GM23338 (cell line): ENCODE measurements around the gene FZD7.

Source experiments
- CREB1 ChIP-seq: fragments of 250-450 bp; sonication (Bioruptor Pico); IDR thresholded peaks from 2 replicates; pipeline ENCODE4 v1.5.0; 2020; ENCODE audit warnings: low read depth, mild to moderate bottlenecking, moderate library complexity
- CTCF ChIP-seq, 2 experiments: fragments of 200-600 bp in 1 of 2; sonication (generic) in 1 of 2; conservative IDR thresholded peaks; 2 replicates each; pipeline versions ENCODE4 v1.5.1 to v1.6.1; 2016 to 2017; ENCODE audit warnings: antibody characterized with exemption in 2 of 2, low read depth in 2 of 2, mild to moderate bottlenecking in 2 of 2, moderate library complexity in 1 of 2
- ETS1 ChIP-seq: IDR thresholded peaks from 2 replicates; pipeline ENCODE4 v1.6.1; 2016; ENCODE audit warnings: antibody characterized with exemption
- EZH2 ChIP-seq: fragments of 200-600 bp; sonication (generic); IDR thresholded peaks from one replicate; pipeline ENCODE4 v1.8.0; 2017; ENCODE audit warnings: antibody characterized with exemption, mild to moderate bottlenecking, low read depth; ENCODE audit not compliant: unreplicated experiment
- EZH2phosphoT487 ChIP-seq: fragments of 200-600 bp; sonication (generic); IDR thresholded peaks from one replicate; pipeline ENCODE4 v1.8.1; 2018; ENCODE audit warnings: antibody characterized with exemption; ENCODE audit not compliant: unreplicated experiment
- JUNB ChIP-seq: IDR thresholded peaks from one replicate; pipeline ENCODE4 v1.6.1; 2016; ENCODE audit warnings: antibody characterized with exemption; ENCODE audit not compliant: unreplicated experiment
- NANOG ChIP-seq: IDR thresholded peaks from 2 replicates; pipeline ENCODE4 v1.6.1; 2016; ENCODE audit warnings: antibody characterized with exemption, borderline replicate concordance
- POLR2AphosphoS5 ChIP-seq: IDR thresholded peaks from 2 replicates; pipeline ENCODE4 v1.6.1; 2016; ENCODE audit warnings: antibody characterized with exemption, low read depth
- REST ChIP-seq: IDR thresholded peaks from one replicate; pipeline ENCODE4 v1.6.1; 2018; ENCODE audit warnings: antibody characterized with exemption; ENCODE audit not compliant: unreplicated experiment
- STAT1 ChIP-seq: IDR thresholded peaks from one replicate; pipeline ENCODE4 v1.6.1; 2016; ENCODE audit warnings: antibody characterized with exemption; ENCODE audit not compliant: unreplicated experiment
- ZNF114 ChIP-seq: fragments of 250-450 bp; sonication (Bioruptor Pico); IDR thresholded peaks from 2 replicates; pipeline ENCODE4 v1.5.0; 2020; ENCODE audit warnings: mild to moderate bottlenecking, moderate library complexity
- ZNF331 ChIP-seq: fragments of 250-450 bp; sonication (Bioruptor Pico); IDR thresholded peaks from 2 replicates; pipeline ENCODE4 v1.5.0; 2020; ENCODE audit warnings: low read depth, mild to moderate bottlenecking, moderate library complexity
- ZNF462 ChIP-seq: fragments of 250-450 bp; sonication (Bioruptor Pico); IDR thresholded peaks from 2 replicates; pipeline ENCODE4 v1.5.0; 2020; ENCODE audit warnings: mild to moderate bottlenecking, moderate library complexity

- TF ChIP-seq CTCF (conservative IDR thresholded peaks at IDR 0.05; ENCODE audit: low read depth in 2 of 2) = no peak
- TF ChIP-seq ETS1 = no peak
- no peak for TF ChIP-seq REST
- no peak for TF ChIP-seq EZH2
- TF ChIP-seq POLR2AphosphoS5 = no peak
- no peak for TF ChIP-seq EZH2phosphoT487
- TF ChIP-seq STAT1 = no peak
- no peak for TF ChIP-seq JUNB
- TF ChIP-seq CREB1 = no peak
- TF ChIP-seq ZNF114 (CRISPR knock-in tag) = no peak
- TF ChIP-seq NANOG = no peak
- TF ChIP-seq ZNF462 (CRISPR knock-in tag) = no peak
- no peak for TF ChIP-seq ZNF331 (CRISPR knock-in tag)
Observed at GRCh38 chr2:201996679-201997314, 36.9 kb upstream of the FZD7 start.
